Measurements from ENCODE around the gene LBHD2. TPM values are rescaled to one million over a fixed set of nuclear protein-coding genes. Genes with fewer than 3 reads are reported as not detected.

The LBHD2 gene
- total and polyA plus RNA-seq, 10 of the 15 experiments (the other 5 are each of a cell fraction or from before 2014, with no cell fraction given), result not detected

GRCh38 chr14:103127861-103128598, 44.0 kb downstream of the LBHD2 start (continued):
- TF ChIP-seq NKRF (conservative IDR thresholded peaks at IDR 0.05) (no peak), FOS (IDR thresholded peaks at IDR 0.05; ENCODE audit: borderline replicate concordance, extremely low read depth, insufficient read length) (no peak), PAX8 (IDR thresholded peaks at IDR 0.05) (no peak), SMARCA5 (IDR thresholded peaks at IDR 0.05) (no peak), POLR2AphosphoS5 (IDR thresholded peaks at IDR 0.05; ENCODE audit: low read length) (no peak), PML (IDR thresholded peaks at IDR 0.05; ENCODE audit: low read length) (no peak)

GRCh38 chr14:103128631-103129300, 44.8 kb downstream of the LBHD2 start:
- BruUV-seq (replicated peaks), result no TSS peak
- no peaks in the 10 kb centered on the region for H3K9me3 ChIP-seq (replicated peaks; ENCODE audit: control insufficient read depth, insufficient read depth, low read length)
- no peaks in the 10 kb centered on the region for H4K20me1 ChIP-seq (ENCODE audit: control insufficient read depth, insufficient read depth)
- WGBS (ENCODE audit: insufficient coverage, insufficient replicate concordance, low lambda C conversion rate, missing lambda C conversion rate), result 77% methylated on average over 12 of the region's 13 CpGs
- peaks cover 3% of the 10 kb centered on the region for H3K4me1 ChIP-seq (ENCODE audit: control insufficient read depth, insufficient read depth, low read length)
- H3K9ac ChIP-seq (ENCODE audit: control insufficient read depth, insufficient read depth, low read length), result no peak overlapping the region
- peaks cover 18% of the 10 kb centered on the region for H3K79me2 ChIP-seq (ENCODE audit: control insufficient read depth, insufficient read depth, low read length)
- ChIA-PET POLR2A (no interaction called here), RAD21 (ENCODE audit: unreplicated experiment) (no interaction called here), CTCF (interaction anchor here (1.6 kb wide), 1 partner anchor 12 kb away, joined by 9 read pairs; no protein-coding TSS in a partner anchor), SMC1A (ENCODE audit: uncharacterized antibody, unreplicated experiment) (interaction anchor here (3.2 kb wide), 1 partner anchor 12 kb away, joined by 9 read pairs; no protein-coding TSS in a partner anchor)
- H3K4me2 ChIP-seq (ENCODE audit: control insufficient read depth, insufficient read depth), result no peak overlapping the region
- DNase-seq (ENCODE audit: low read depth, low spot score) (no peak), FAIRE-seq (no peak), ATAC-seq (no peak)
- peaks cover 6 to 8% of the 10 kb centered on the region in 2 experiments; a peak in 3 of 4 replicates for H3K36me3 ChIP-seq (ENCODE audit: control insufficient read depth in 2 of 2, insufficient read depth in 2 of 2, low read length in 1 of 2)
- H3K27me3 ChIP-seq (replicated peaks in 1 of 2; ENCODE audit: control insufficient read depth in 2 of 2, insufficient read depth in 2 of 2, low read length in 1 of 2), result no peaks in the 10 kb centered on the region
- in situ Hi-C loops (cut with MboI) (no loop called here), intact Hi-C loops (cut with micrococcal nuclease; ENCODE audit: unreplicated experiment) (no loop called here)
- H3K27ac ChIP-seq (ENCODE audit: control insufficient read depth, insufficient read depth), result no peak overlapping the region
- no peak overlapping the region for H3K4me3 ChIP-seq
- no peak overlapping the region for H2AFZ ChIP-seq (ENCODE audit: control insufficient read depth, low read depth, low read length)
- TF ChIP-seq ATF2 (IDR thresholded peaks at IDR 0.05; ENCODE audit: low read length) (no peak), ZNF687 (IDR thresholded peaks at IDR 0.05) (no peak), IRF5 (IDR thresholded peaks at IDR 0.05; ENCODE audit: borderline replicate concordance) (no peak)
